ENCODE data around the gene KRTAP5-2.
"Not testable (repeated sequence)": the region's sequence is repeated elsewhere in the genome, so short reads cannot be mapped to it uniquely, and the experiment has no call there.

The KRTAP5-2 gene

GRCh38 chr11:1597994-1598380 lies at the start of gene KRTAP5-2:
Gene KRTAP5-2 (minus strand): TSS chr11:1598294. CDS start chr11:1598250, 44 bp downstream.
- in situ Hi-C loops (cut with HindIII; ENCODE audit: low sequenced_read_pairs) = no loop called here
- TF ChIP-seq CTCF (IDR thresholded peaks at IDR 0.05; ENCODE audit: low read depth, low read length) = no peak
- no peak within 1 kb of the TSS for H3K4me3 ChIP-seq (ENCODE audit: low read depth, low read length)
- DNase-seq (ENCODE audit: low read depth, low spot score) = no peak

GRCh38 chr11:1646540-1646939 lies 48.4 kb upstream of the KRTAP5-2 start:
- DNase-seq (ENCODE audit: low read depth, low spot score); in situ Hi-C loops (cut with HindIII; ENCODE audit: low sequenced_read_pairs); H3K4me3 ChIP-seq (ENCODE audit: low read depth, low read length): not testable (repeated sequence)

- DNase-seq (ENCODE audit: low read depth, low spot score) = no peak
- in situ Hi-C loops (cut with HindIII; ENCODE audit: low sequenced_read_pairs) = no loop called here
- no peak overlapping the region for H3K4me3 ChIP-seq (ENCODE audit: low read depth, low read length)
- TF ChIP-seq CTCF (IDR thresholded peaks at IDR 0.05; ENCODE audit: low read depth, low read length) = no peak
Observed at GRCh38 chr11:1645357-1645821, 47.3 kb upstream of the KRTAP5-2 start.

GRCh38 chr11:1644601-1645356 lies 46.7 kb upstream of the KRTAP5-2 start:
- no peak for TF ChIP-seq CTCF (IDR thresholded peaks at IDR 0.05; ENCODE audit: low read depth, low read length)
- no peak for DNase-seq (ENCODE audit: low read depth, low spot score)
- H3K4me3 ChIP-seq (ENCODE audit: low read depth, low read length) = no peak overlapping the region
- in situ Hi-C loops (cut with HindIII; ENCODE audit: low sequenced_read_pairs) = no loop called here

GRCh38 chr11:1643146-1643690 lies 45.1 kb upstream of the KRTAP5-2 start:
- no peak for DNase-seq (ENCODE audit: low read depth, low spot score)
- TF ChIP-seq CTCF (IDR thresholded peaks at IDR 0.05; ENCODE audit: low read depth, low read length) = no peak
- H3K4me3 ChIP-seq (ENCODE audit: low read depth, low read length) = no peak overlapping the region
- in situ Hi-C loops (cut with HindIII; ENCODE audit: low sequenced_read_pairs) = no loop called here

- in situ Hi-C loops (cut with HindIII; ENCODE audit: low sequenced_read_pairs) = no loop called here
- H3K4me3 ChIP-seq (ENCODE audit: low read depth, low read length) = no peak overlapping the region
Observed at GRCh38 chr11:1642288-1643145, 44.4 kb upstream of the KRTAP5-2 start.

More at GRCh38 chr11:1642288-1643145, 44.4 kb upstream of the KRTAP5-2 start:
- TF ChIP-seq CTCF (IDR thresholded peaks at IDR 0.05; ENCODE audit: low read depth, low read length) = no peak
- DNase-seq (ENCODE audit: low read depth, low spot score) = no peak

Data from astrocyte of the spinal cord (primary cell).